ENCODE data around the gene ANKRD6.

The ANKRD6 gene

GRCh38 chr6:89433252-89434149, 549 bp downstream of the ANKRD6 start:
- Histone ChIP-seq H3F3A (ENCODE audit: insufficient read depth) (no peaks in the 10 kb centered on the region), H3K9me2 (replicated peaks; ENCODE audit: insufficient read depth, low read length) (no peaks in the 10 kb centered on the region), H2AFZ (ENCODE audit: low read depth, low read length, severe bottlenecking) (peak overlapping the region; percentile 93), H3K9ac (ENCODE audit: low read length) (peak overlapping the region; percentile 63), H3K4me2 (ENCODE audit: low read depth, low read length, poor library complexity, severe bottlenecking) (peak overlapping the region; percentile 76), H3K4me3 (ENCODE audit: insufficient read depth, low read length, poor library complexity, severe bottlenecking) (peak overlapping the region; percentile 59), H3K9me3 (ENCODE audit: insufficient read depth, low read length) (no peaks in the 10 kb centered on the region), H3K79me2 (ENCODE audit: insufficient read depth, low read length) (no peaks in the 10 kb centered on the region), H3K36me3 (ENCODE audit: low read length) (no peaks in the 10 kb centered on the region), H3K27me3 (ENCODE audit: low read length) (no peaks in the 10 kb centered on the region), H3K27ac (ENCODE audit: low read depth, low read length) (no peak overlapping the region), H4K20me1 (ENCODE audit: low read depth, low read length) (no peaks in the 10 kb centered on the region)
- TF ChIP-seq EZH2phosphoT487 (conservative IDR thresholded peaks at IDR 0.05; ENCODE audit: low read length) (no peak), CTCF (IDR thresholded peaks at IDR 0.05; ENCODE audit: insufficient read depth, low read length, poor library complexity, severe bottlenecking) (no peak)

GRCh38 chr6:89434150-89434499, 1.2 kb downstream of the ANKRD6 start:
- Histone ChIP-seq H3K4me3 (ENCODE audit: insufficient read depth, low read length, poor library complexity, severe bottlenecking) (no peak overlapping the region), H3K9ac (ENCODE audit: low read length) (0 out of 2 replicates have a peak overlapping the region, but pooled peaks have one; percentile 63), H3K27me3 (ENCODE audit: low read length) (no peaks in the 10 kb centered on the region), H3K4me2 (ENCODE audit: low read depth, low read length, poor library complexity, severe bottlenecking) (peak overlapping the region; percentile 76), H3K27ac (ENCODE audit: low read depth, low read length) (no peak overlapping the region), H3K36me3 (ENCODE audit: low read length) (no peaks in the 10 kb centered on the region), H4K20me1 (ENCODE audit: low read depth, low read length) (no peaks in the 10 kb centered on the region), H3K9me2 (replicated peaks; ENCODE audit: insufficient read depth, low read length) (no peaks in the 10 kb centered on the region), H3K9me3 (ENCODE audit: insufficient read depth, low read length) (no peaks in the 10 kb centered on the region), H3F3A (ENCODE audit: insufficient read depth) (no peaks in the 10 kb centered on the region), H3K79me2 (ENCODE audit: insufficient read depth, low read length) (no peaks in the 10 kb centered on the region), H2AFZ (ENCODE audit: low read depth, low read length, severe bottlenecking) (peak overlapping the region; percentile 93)
- TF ChIP-seq CTCF (IDR thresholded peaks at IDR 0.05; ENCODE audit: insufficient read depth, low read length, poor library complexity, severe bottlenecking) (no peak), EZH2phosphoT487 (conservative IDR thresholded peaks at IDR 0.05; ENCODE audit: low read length) (no peak)

GRCh38 chr6:89434954-89435353, 2.0 kb downstream of the ANKRD6 start:
- no peak for TF ChIP-seq CTCF (IDR thresholded peaks at IDR 0.05; ENCODE audit: insufficient read depth, low read length, poor library complexity, severe bottlenecking)
- no peak for TF ChIP-seq EZH2phosphoT487 (conservative IDR thresholded peaks at IDR 0.05; ENCODE audit: low read length)
- Histone ChIP-seq H4K20me1 (ENCODE audit: low read depth, low read length) (no peaks in the 10 kb centered on the region), H2AFZ (ENCODE audit: low read depth, low read length, severe bottlenecking) (no peak overlapping the region), H3F3A (ENCODE audit: insufficient read depth) (no peaks in the 10 kb centered on the region), H3K4me2 (ENCODE audit: low read depth, low read length, poor library complexity, severe bottlenecking) (no peak overlapping the region), H3K9ac (ENCODE audit: low read length) (no peak overlapping the region), H3K4me3 (ENCODE audit: insufficient read depth, low read length, poor library complexity, severe bottlenecking) (no peak overlapping the region), H3K9me2 (replicated peaks; ENCODE audit: insufficient read depth, low read length) (no peaks in the 10 kb centered on the region), H3K27ac (ENCODE audit: low read depth, low read length) (no peak overlapping the region), H3K36me3 (ENCODE audit: low read length) (no peaks in the 10 kb centered on the region), H3K27me3 (ENCODE audit: low read length) (no peaks in the 10 kb centered on the region), H3K79me2 (ENCODE audit: insufficient read depth, low read length) (no peaks in the 10 kb centered on the region), H3K9me3 (ENCODE audit: insufficient read depth, low read length) (no peaks in the 10 kb centered on the region)
